HT-29 (cell line): ENCODE results near the gene ASPN. TPM values are rescaled to one million over a fixed set of nuclear protein-coding genes. Genes with fewer than 3 reads are reported as not detected.

Experiments used
- DNase-seq: peaks from one replicate; pipeline ENCODE4 v3.0.0-alpha.2; 2015; ENCODE audit warnings: low spot score
- total RNA-seq: library from RNA; depleted of rRNA; stranded (reverse); fragments of >200 nt; shearing (Covaris generic); gene quantifications from 2 replicates; pipeline ENCODE4 v1.2.3, GENCODE V29; 2014; rRNA removed

ASPN gene
- total RNA-seq = not detected in 2 replicates

DNA sequence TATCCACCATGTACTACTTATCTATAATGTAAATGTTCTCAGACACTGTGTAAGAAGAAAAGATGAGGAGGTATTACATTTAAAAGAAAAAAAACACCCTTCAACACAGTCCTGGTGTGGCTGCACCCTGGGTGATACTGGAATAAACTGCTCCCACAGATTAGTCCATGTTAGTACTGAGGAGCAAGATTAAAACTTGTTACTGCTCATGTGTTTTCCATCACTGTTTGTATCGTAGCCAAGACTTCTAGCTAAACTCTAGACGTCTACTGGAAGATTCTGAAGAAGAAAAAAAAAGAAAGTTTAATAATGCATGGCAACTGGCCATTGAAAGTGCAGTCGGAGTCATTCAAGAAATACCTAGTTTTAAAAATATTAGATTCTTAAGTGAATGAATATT lies at the start of gene ASPN:
TSS of gene ASPN (minus strand) at position 178 of the 400 bp plus-strand sequence.
- DNase-seq = no peak

- no peak for DNase-seq
These were observed 48.6 kb upstream of the ASPN start for GRCh38 chr9:92530893-92531292.

GRCh38 chr9:92529124-92529523 lies 46.8 kb upstream of the ASPN start:
- no peak for DNase-seq

DNA sequence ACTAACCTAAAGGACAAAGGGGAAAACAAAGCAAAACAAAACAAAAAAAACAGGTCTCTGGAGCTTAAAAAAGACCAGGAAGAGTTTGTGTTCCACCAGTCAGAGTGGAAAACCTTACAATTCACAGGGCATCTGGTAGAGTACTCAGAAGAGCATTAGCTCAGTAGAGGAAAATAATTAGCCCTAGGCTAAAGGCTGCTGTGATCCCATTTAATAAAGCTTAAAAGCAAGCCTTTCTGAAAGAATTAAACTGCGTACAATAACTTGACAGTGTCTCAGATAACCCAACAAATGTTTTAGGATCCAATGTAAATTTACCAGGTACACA lies 46.2 kb upstream of the ASPN start:
- no peak for DNase-seq

DNA sequence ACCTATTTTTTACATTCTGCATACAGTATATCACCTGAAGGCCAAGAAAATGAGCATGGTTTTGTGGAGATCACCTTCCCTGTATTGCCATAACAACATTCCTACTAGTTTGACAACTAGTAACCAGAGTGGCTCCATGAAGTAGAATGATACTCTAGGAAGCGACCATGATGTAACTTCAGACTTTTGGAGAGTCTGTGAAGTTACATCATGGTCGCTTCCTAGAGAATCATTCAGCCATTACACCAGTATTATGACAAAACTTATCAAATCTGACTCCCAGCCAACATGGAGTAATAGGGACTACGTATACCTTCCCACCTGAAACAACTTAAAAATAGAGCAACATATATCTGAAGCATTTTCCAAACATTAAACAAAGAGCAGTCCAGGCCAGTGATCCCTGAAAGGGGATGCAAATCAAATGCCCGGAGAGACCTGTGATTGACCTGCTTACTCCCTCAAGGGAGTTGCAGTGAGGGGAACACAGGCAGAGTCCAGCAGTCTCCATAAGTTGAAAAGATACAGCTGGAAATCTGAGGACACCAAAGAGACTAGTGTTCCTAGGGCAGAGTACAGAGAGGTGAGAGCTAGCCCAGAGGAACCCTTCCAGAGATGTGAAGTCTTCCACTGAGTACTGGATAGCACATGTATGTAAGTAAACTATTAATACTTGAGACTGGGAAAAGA lies 45.7 kb upstream of the ASPN start:
- no peak for DNase-seq

- DNase-seq = no peak
These were observed 45.1 kb upstream of the ASPN start for GRCh38 chr9:92527291-92527828.

DNA sequence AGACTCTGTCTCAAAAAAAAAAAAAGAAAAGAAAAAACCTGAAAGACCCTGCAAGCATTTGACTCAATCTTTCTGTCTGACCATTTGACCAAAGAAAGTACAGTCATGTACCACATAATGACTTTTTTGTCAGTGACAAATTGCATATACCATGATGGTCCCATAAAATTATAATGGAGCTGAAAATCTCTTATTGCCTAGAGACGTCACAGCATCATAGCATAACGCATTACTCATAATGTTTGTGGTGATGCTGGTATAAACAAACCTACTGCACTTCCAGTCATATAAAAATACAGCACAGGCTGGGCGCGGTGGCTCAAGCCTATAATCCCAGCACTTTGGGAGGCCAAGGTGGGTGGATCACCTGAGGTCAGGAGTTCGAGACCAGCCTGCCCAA lies 43.0 kb upstream of the ASPN start:
- DNase-seq = no peak

GRCh38 chr9:92524881-92525280 lies 42.6 kb upstream of the ASPN start:
- no peak for DNase-seq

DNA sequence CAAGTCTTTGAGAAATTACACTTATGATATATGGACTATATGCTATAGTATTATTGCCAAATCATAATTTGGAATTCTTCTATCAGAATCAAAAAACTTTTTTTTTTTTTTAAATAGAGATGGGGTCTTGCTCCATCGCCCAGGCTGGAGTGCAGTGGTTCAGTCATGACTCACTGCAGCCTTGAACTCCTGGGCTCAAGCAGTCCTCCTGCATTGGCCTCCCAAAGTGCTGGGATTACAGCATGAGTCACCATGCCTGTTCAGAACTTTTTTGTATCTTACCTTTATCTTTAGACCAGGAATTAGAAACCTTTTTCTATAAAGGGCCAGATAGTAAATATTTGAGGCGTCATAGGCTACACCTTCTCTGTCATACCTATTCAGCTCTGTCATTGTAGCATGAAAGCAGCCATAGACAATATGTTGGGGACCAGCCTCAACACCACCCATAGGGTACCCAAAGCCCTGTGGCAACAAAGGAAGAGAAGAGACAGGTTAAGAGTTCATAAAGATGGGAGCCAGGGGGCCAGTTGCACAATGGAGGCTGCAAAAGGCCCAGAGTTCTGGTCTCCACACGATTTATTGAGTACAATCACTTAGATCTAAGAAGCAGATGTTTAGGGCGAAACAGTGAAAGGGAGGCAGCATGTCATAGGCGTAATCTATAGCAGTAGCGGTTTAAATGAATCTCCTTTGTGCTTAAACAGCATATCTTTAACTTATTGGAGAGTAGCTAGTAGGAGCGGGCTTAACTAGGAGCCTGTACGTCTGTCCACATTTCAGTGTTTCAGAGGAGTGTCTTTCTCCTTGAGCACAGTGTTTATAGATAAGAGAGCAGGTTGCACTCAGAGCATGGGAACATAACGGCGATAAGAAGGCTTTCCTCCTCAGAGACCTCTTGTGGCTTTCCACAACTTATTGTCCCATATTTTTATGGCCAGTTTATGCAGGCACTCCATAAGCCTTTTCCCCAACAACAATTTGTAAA lies 41.0 kb upstream of the ASPN start:
- DNase-seq = no peak

GRCh38 chr9:92520837-92521236 lies 38.5 kb upstream of the ASPN start:
- no peak for DNase-seq

DNA sequence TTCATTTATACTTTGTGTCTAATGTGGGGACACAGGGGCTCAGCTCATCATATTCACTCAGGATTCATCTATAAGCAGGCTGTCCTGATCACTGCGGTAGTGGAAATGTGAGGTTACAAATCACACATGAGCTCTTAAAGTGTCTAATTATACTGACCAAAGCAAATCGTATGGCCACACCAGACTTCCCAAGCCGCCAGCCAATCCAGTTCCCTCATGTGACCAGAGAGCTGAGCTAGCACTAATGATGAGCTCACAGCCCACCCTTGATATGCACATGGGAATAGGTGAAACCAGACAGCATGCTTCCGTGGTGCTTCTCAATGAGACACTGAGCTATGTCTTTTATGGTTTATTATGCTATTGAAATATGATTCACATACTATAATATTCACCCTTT lies 35.9 kb upstream of the ASPN start:
- no peak for DNase-seq

- no peak for DNase-seq
These were observed 34.7 kb upstream of the ASPN start for GRCh38 chr9:92517046-92517445.

DNA sequence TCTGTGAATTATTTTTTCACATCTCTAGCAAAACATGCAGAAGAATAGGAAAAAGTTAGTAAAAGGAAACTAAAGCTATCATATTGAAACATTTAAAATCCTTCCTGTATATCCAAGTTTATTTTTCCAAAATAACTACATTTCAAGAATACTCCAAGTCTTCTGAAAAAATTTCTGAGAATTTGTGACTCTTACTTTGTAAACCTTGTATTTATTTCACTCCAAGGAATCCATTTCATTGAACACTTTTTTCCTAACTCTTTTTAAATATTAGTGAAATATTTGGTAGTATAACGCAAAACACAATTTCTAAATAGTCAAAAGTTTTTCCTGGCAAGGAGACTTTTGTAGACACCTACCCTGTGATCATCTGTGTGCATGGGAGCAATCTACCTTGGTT lies 34.2 kb upstream of the ASPN start:
- DNase-seq = no peak

DNA sequence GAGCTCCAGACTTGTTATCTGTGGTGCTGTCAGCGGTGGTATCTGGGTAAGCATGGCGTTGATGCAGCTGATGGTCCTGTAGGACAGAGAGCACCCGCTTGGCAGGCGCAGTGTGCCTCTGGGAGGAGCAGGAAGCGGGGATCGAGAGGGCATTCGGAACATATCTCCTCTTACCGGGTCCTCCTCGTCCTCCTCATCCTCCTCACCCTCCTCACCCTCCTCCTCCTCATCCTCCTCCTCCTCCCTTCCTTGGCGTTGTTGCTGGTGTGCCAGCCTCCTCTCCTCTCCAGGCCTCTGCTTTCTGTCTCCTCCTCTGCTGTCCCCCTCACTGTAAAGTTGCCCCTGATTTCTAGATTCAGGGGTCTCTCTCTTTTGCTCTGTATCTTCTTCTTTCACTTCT lies 32.3 kb upstream of the ASPN start:
- no peak for DNase-seq

DNA sequence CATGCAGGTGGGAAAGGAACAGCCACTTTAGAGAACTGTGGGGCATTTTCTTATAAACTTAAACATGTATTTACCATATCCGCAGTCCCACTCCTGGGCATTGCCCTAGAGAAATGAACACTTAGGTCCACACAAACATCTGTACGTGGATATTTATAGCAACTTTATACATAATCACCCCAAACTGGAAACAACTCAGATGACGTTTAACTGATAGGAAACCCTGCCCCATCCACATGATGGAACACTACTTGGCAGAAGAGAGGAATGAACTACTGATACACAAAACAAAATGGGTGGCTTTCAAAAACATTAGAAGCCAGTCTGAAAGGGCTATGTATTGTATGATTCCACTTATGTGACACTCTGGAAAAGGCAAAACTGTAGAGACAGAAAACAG lies 31.0 kb upstream of the ASPN start:
- no peak for DNase-seq

GRCh38 chr9:92512622-92513021 lies 30.3 kb upstream of the ASPN start:
- DNase-seq = no peak

- DNase-seq = no peak
These were observed 28.4 kb upstream of the ASPN start for GRCh38 chr9:92510747-92511146.

GRCh38 chr9:92509050-92509449 lies 26.7 kb upstream of the ASPN start:
- DNase-seq = no peak

- DNase-seq = no peak
These were observed 25.9 kb upstream of the ASPN start for GRCh38 chr9:92508018-92508820.

- no peak for DNase-seq
These were observed 25.2 kb upstream of the ASPN start for GRCh38 chr9:92507496-92507895.

- DNase-seq = no peak
These were observed 24.7 kb upstream of the ASPN start for GRCh38 chr9:92507005-92507404.
